GM12864 (cell line): ENCODE data around the gene TSPAN17.

Experiments used
- DNase-seq: peaks from one replicate; pipeline ENCODE4 v3.0.0-alpha.2; 2011; ENCODE audit warnings: low read depth
- H3K4me3 ChIP-seq: 2 replicates; pipeline ENCODE4 v1.5.1; 2011; ENCODE audit warnings: mild to moderate bottlenecking, low read depth, low read length, control low read depth
- TF ChIP-seq, protein P1 (sequence below): IDR thresholded peaks from 2 replicates; pipeline ENCODE4 v1.5.1; 2011; ENCODE audit warnings: low read depth, mild to moderate bottlenecking, moderate library complexity, low read length, control low read depth, inconsistent platforms; ENCODE audit errors: missing control alignments

TSPAN17 gene

GRCh38 chr5:176633598-176633997 lies 13.7 kb upstream of the TSPAN17 start:
- H3K4me3 ChIP-seq, result no peak overlapping the region
- TF ChIP-seq, protein P1, sequence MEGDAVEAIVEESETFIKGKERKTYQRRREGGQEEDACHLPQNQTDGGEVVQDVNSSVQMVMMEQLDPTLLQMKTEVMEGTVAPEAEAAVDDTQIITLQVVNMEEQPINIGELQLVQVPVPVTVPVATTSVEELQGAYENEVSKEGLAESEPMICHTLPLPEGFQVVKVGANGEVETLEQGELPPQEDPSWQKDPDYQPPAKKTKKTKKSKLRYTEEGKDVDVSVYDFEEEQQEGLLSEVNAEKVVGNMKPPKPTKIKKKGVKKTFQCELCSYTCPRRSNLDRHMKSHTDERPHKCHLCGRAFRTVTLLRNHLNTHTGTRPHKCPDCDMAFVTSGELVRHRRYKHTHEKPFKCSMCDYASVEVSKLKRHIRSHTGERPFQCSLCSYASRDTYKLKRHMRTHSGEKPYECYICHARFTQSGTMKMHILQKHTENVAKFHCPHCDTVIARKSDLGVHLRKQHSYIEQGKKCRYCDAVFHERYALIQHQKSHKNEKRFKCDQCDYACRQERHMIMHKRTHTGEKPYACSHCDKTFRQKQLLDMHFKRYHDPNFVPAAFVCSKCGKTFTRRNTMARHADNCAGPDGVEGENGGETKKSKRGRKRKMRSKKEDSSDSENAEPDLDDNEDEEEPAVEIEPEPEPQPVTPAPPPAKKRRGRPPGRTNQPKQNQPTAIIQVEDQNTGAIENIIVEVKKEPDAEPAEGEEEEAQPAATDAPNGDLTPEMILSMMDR, result no peak
- no peak for DNase-seq

GRCh38 chr5:176636426-176636825 lies 10.9 kb upstream of the TSPAN17 start:
- no peak for DNase-seq
- TF ChIP-seq, protein P1, result no peak

DNA sequence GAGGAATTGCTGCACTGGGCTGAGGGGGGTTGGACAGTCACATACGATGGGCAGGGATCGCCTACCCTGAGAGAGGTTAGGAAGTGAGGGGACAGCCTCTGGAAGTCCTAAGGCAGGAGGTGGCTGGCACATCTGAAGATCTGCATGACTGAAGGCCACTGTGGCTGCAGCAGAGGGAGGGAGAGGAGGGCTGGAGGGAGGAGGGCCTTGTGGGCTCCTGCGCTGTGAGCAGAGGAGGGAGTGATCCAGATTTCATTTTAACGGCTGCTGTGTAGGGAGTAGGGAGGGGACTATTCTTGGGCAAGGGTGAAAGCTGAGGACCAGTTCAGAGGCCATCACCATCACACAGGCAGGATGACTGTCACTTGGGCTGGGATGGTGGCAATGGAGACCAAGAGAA lies 9.7 kb upstream of the TSPAN17 start:
- no peak overlapping the region for H3K4me3 ChIP-seq
- no peak for DNase-seq
- TF ChIP-seq, protein P1, result no peak

More at GRCh38 chr5:176636426-176636825, 10.9 kb upstream of the TSPAN17 start:
- H3K4me3 ChIP-seq, result no peak overlapping the region

DNA sequence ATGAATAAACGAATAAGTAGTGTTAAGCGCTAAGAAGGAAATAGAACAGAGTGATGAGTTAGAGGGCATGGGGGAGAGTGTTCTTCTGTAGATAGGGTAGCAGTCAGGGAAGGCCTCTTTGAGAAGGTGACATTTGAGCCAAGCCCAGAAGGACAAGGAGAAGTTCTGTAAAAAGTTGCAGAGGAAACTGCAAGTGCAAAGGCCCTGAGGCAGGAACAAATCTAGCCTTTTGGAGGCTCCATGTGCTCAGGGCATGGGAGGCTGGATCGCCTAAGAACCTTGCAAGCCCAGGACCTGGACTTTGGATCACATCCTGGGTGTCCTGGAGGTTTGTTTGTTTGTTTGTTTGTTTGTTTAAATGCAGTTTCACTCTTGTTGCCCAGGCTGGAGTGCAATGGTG lies 8.8 kb upstream of the TSPAN17 start:
- no peak overlapping the region for H3K4me3 ChIP-seq
- no peak for DNase-seq
- TF ChIP-seq, protein P1, result no peak

DNA sequence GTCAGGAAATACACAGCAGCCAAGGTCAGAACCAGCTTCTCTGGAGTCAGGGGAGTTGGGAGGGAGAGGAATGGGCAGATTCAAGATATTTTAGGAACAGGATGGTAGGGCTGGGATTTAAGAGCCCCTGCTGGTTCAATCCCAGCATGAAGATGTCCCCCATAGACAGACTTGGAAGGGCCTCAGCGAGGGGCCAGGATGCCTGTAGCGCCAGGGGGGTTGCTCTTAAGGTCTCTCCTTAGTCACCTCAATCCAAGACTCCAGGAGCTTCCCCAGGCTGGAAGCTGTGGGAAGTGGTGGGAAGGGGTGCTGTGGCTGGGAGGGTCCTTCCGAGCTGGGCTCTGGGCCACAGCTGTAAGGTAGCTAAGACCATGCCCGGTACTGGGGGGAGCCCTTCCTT lies 8.1 kb upstream of the TSPAN17 start:
- no peak for DNase-seq
- TF ChIP-seq, protein P1, result no peak
- no peak overlapping the region for H3K4me3 ChIP-seq

DNA sequence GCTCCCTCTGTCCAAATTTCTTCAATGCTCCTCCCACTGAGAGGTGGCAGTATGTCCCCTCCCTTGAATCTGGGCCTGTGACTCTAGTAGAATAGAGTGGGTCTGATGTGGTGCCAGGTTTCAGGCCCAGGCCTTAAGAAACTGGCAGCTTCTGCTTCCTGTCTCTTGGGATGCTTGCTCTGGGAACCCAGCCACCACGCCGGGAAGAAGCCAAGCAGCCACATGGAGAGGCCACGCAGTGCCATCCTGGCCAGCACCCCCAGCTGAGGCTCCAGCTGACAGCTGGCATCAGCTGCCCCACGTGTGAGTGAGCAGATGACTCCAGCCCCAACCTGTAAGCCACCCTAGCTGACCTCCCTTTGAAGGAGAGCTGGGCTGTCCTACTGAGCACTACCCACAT lies 7.3 kb upstream of the TSPAN17 start:
- no peak overlapping the region for H3K4me3 ChIP-seq
- TF ChIP-seq, protein P1, result no peak
- DNase-seq, result no peak

GRCh38 chr5:176640616-176641015 lies 6.7 kb upstream of the TSPAN17 start:
- DNase-seq, result no peak
- TF ChIP-seq, protein P1, result no peak
- H3K4me3 ChIP-seq, result no peak overlapping the region
